Iris pigment epithelial cell (primary cell): ENCODE data around the gene TRIM17.

ENCODE experiments used
- DNase-seq: peaks from one replicate; pipeline ENCODE4 v3.0.0-alpha.2; 2011; ENCODE audit warnings: low read depth

Gene TRIM17

GRCh38 chr1:228378090-228378872 is 38.4 kb downstream of the TRIM17 start:
- DNase-seq = peak; percentile 79

- no peak for DNase-seq
Observed at GRCh38 chr1:228377664-228378089, 39.0 kb downstream of the TRIM17 start.

GRCh38 chr1:228376651-228377631 is 39.7 kb downstream of the TRIM17 start:
- DNase-seq = no peak

GRCh38 chr1:228376262-228376628 is 40.4 kb downstream of the TRIM17 start:
- peak; percentile 20 for DNase-seq

- DNase-seq = no peak
Observed at GRCh38 chr1:228375578-228376261, 40.9 kb downstream of the TRIM17 start.

- peak; percentile 73 for DNase-seq
Observed at GRCh38 chr1:228374711-228375577, 41.7 kb downstream of the TRIM17 start.

- no peak for DNase-seq
Observed at GRCh38 chr1:228373681-228374571, 42.7 kb downstream of the TRIM17 start.

- no peak for DNase-seq
Observed at GRCh38 chr1:228373004-228373680, 43.5 kb downstream of the TRIM17 start.

GRCh38 chr1:228372183-228373003 is 44.3 kb downstream of the TRIM17 start:
- DNase-seq = no peak

- no peak for DNase-seq
Observed at GRCh38 chr1:228371741-228372182, 44.9 kb downstream of the TRIM17 start.

GRCh38 chr1:228370941-228371740 is 45.5 kb downstream of the TRIM17 start:
- DNase-seq = no peak

- no peak for DNase-seq
Observed at GRCh38 chr1:228370439-228370940, 46.2 kb downstream of the TRIM17 start.

- no peak for DNase-seq
Observed at GRCh38 chr1:228369608-228370438, 46.8 kb downstream of the TRIM17 start.

- no peak for DNase-seq
Observed at GRCh38 chr1:228368801-228369607, 47.7 kb downstream of the TRIM17 start.

- no peak for DNase-seq
Observed at GRCh38 chr1:228367798-228368791, 48.6 kb downstream of the TRIM17 start.
